ENCODE measurements around the gene RETSAT.
"Not testable (repeated sequence)": the region's sequence is repeated elsewhere in the genome, so short reads cannot be mapped to it uniquely, and the experiment has no call there.

RETSAT gene

GRCh38 chr2:85377083-85377482 is 22.8 kb upstream of the RETSAT start:
- DNase-seq = no peak

DNA sequence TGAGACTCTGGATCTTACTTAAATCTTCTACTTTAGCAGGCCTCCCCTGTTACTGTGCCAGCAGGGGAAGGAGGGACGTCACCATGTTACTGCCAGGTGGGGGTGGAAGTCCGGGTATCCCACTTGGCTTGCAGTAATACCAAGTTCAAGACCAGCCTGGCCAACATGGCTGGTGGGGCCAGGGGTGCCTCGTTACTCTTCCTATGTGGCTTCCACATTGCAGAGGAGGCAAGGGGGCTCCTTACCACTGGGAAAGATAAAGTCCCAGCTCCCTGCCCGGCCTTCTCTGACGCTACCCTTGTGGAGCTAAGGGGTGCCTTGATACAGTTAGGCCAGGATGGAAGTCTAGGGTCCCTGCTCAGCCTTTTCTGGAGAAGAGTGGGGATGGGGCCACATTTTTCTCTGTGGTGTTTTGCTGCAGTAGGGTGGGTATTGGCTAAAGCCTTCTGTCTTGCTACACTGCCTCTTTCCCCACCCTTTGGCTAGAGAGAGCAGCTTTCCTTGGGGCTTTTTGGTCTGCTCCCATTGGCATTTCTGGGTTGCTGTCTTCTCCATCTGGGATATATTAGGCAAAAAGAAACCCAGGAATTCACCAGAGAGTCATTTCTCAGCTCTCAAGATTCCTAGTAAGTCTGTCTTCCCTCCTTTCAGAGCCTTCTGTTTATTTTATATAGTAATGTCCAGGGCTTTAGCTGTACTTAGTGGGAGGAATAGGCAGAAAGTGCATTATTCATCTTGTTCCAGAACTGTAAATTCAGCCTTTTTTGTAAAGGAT is 22.1 kb upstream of the RETSAT start:
- no peak for DNase-seq

DNA sequence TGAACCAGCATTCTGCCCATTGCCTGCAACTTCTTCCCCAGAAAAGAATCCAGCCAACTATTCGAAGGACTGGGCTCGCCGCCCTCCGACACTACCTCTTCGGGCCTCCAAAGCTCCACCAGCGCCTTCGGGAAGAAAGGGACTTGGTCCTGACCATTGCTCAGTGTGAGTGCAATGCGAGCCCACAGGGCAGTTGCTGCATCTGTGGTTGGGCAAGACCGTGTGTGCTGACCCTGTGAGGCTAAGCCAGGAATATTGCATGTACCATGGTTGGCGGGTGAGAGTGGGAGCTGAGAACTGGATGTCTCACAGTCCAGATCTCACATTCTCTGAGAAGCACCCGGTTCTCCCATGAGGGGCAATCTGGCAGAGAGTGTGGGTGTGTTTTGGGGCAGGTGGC is 16.7 kb upstream of the RETSAT start:
- DNase-seq = no peak

DNA sequence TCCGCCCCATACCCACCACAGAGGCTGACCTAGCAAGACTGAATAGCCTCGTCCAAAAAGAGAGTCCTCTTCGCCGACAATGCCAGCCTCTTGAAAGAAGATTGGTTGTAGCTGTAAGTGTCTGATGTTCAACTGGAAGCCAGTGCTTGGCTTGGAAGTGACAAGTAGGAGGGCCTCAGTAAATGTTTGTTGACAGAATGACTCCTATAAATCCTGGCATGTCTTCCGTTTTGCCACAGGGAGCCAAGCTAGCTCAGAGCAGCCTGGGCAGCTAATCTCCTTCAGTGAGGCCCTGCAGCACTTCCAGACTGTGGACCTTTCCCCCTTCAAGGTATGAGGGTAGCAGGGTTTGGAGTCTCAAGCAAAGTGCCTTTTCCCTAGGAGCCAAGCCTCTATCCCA is 15.2 kb upstream of the RETSAT start:
- DNase-seq = no peak

GRCh38 chr2:85368921-85369320 is 14.6 kb upstream of the RETSAT start:
- DNase-seq = no peak

DNA sequence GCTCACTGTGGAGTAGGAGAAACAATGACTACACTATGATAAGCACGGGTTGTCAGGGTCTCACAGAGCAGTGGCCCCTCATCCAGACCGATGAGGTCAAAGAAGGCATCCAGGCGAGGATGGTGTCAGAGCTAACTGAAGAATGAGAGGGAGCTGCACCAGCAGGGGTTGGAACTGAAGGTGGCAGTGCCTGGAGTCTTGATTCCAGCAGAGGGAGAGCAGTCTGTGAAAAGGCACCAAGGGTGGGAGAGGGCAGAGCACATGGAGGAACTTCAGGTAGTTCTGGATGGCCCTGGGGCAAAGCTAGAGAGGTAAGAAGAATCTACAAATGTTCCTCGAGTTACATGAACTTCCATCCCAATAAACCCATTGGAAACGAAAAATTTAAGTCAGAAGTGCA is 12.9 kb upstream of the RETSAT start:
- no peak for DNase-seq

GRCh38 chr2:85362653-85363387 is 8.5 kb upstream of the RETSAT start:
- not testable (repeated sequence) for DNase-seq

GRCh38 chr2:85357736-85358135 is 3.4 kb upstream of the RETSAT start:
- DNase-seq = no peak

- no peak for DNase-seq
Observed at GRCh38 chr2:85356186-85356585, 1.9 kb upstream of the RETSAT start.

DNA sequence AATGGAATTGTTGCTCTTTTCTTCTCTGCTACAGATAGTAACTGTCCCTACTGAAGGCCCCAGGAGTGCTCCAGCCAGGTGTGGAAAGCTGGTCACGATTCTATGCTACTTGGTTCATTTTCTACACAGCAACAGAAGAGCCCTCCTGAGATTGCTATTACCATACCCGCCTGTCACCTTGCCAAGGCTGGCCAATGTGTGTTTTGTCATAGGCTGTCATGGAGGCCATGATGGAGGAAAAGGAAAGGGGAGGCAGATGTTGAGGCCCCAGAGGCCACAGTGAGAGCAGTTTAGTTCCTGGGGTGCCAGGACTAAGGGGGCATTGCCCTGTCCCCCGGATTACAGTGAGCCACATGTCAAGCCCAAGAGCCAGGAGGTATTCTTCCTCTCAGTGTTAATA is 1.2 kb upstream of the RETSAT start:
- DNase-seq = no peak

- no peak for DNase-seq
Observed at GRCh38 chr2:85355073-85355410, 714 bp upstream of the RETSAT start.

DNA sequence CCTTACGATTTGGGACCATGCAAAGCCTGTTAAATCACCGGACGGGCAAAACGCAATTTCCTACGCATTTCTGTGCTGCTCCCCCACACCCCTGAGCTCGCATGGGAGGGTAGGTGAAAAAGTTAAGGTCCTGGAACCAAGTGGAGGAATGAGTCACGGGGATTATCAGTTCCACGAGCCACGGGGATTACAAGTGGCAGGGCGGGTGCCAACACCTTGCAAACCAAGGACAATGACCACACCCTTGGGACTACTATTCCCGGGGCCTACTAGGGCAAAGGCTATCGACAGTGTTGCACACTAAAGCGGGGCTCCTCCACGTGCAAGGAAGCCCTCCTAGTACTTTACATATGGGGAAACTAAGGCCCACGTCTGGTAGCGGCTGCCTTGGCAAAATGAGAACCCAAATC is 447 bp downstream of the RETSAT start:
- no peak for DNase-seq

- no peak for DNase-seq
Observed at GRCh38 chr2:85347599-85347998, 6.7 kb downstream of the RETSAT start.

DNA sequence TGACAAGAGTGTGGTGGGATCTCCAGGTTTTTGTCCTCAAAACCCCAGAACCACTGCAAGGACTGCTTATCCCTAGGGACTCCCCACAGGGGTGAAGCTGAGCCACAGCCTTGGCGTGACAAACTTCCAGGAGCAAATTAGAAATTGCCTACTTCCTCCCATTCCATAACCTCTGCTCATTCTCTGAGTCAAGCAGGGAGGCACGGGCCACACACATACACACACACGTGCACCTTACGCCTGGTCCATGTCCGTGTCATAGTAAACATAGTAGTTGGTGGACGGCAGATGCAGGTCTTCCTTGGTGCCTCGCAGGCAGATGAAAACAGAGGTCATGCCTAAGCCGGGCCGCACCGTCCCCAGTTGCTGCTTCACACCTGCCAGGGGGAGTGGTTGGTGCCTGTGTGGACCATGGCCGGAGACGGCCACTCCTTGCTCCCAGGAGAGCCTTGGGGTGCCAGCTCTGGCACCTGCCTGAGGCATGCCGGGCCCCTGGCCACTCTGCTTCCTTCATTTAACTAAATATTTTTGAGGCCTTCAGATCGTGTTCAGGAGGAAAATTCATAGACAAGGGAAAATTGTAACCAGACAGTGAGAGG is 9.9 kb downstream of the RETSAT start:
- DNase-seq = no peak

- not testable (repeated sequence) for DNase-seq
Observed at GRCh38 chr2:85343207-85343895, 11.0 kb downstream of the RETSAT start.

DNA sequence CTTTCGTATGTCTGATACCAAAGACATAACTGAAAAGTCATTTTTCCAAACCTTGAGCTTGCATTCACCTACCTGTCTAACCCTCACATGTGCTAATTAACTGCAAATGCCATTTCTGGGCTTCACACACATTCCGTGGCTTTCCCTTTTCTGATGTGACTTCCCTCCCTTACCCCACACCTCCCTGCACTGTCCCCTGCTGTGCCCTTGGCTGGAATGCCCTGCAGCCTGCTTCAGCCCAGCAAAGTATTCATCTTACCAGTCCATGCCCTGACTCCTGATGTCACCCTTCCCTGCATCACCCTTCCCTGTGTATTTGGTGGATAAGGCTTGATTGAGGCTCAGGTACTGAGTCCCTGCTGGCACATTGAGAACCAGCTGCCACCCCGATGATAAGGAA is 12.2 kb downstream of the RETSAT start:
- DNase-seq = no peak

DNA sequence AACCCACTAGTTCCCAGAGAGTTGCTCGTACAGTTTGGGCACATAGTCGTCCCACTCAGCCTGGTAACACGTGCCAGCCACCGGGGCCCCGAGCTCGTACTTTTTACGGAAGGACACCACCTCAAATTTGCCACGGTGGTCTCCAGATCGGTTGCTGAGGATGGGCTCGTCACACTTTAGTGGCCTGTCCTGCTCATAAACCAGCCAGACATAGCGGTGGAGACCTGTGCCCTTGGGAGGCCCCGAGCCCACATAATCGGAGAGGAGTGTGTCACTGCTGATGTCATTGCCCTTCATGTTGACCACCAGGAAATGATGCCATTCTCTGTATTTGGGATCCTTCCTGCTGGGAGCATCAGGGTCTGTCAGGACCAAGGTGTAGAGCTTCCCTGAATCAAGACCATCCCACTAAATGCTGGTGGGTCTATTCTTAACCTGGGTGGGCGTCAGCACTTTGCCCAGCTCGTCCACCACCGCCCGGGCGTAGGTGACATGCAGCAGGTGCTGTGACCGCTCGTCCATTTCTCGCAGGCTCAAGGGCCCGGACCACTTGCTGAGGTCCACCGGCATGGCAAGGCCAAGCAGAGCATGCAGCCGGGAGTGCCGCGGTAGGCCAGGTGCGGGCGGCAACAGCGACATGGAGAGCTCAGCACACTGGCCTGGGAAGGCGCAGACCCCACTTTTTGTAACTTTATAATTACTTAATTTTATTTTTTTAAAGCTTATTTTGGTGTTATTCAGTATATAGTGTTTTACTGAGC is 12.9 kb downstream of the RETSAT start:
- DNase-seq = no peak

DNA sequence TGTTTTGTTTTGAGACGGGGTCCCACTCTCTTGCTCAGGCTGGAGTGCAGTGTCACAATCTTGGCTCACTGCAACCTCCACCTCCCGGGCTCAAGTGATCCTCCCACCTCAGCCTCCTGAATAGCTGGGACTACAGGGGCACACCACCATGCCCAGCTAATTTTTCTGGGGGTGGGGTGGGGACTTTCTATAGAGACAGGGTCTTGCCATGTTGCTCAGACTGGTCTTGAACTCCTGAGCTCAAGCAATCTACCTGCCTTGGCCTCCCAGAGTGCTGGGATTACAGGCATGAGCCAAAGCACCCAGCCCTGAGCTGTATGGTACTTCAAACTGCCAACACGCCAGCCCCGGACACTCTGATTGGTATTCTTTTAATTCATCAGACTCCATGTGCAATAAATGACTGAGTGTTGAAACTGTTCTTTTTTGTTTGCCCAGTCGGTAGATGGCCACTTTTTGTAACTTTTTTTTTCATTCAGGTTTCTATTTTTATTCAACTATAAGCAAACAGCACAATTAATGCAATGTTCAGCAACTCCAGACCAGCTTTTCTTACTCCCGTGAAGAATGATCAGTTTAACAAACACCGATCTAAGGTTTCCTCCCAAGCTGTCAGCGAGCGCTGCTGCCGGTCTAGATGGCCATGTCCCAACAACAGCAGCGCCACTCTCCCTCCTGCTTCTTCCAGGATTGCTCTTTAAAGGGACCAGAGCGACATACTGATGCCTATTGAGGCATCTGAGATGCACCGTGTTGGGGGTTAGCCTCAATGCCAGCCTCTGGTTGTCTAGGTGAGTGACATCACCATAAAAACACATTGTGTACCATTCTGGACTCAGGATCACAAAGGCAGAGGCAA is 14.1 kb downstream of the RETSAT start:
- no peak for DNase-seq

DNA sequence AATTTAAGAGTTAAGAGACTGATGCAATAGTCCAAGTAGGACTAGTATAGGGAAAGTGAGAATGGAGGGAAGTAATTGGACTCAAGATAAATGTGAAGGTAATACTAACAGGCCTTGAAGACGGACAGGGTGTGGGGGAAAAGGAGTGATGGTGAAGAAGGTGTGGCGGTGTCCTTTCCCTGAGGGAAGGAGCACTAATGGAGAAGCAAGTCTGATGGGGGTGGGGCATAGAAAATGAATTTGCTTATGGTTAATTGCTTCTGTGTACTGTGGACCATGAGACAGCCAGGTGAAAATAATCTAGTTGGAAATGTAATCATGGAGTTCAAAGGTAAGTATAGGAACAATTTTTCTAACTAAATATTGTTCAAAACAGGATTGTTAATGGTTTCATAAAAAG is 19.4 kb downstream of the RETSAT start:
- no peak for DNase-seq

- DNase-seq = not testable (repeated sequence)
Observed at GRCh38 chr2:85333877-85334276, 20.5 kb downstream of the RETSAT start.

GRCh38 chr2:85330839-85331636 is 23.3 kb downstream of the RETSAT start:
- no peak for DNase-seq
